K562 (cell line): ENCODE results near the gene COL26A1. TPM values are rescaled to one million over a fixed set of nuclear protein-coding genes. Genes with fewer than 3 reads are reported as not detected.

ENCODE experiments used
- ATAC-seq: fragments of 200-7000 bp; cut with Tn5 transposase; 3 replicates; pipeline ENCODE4 v1.9.1; 2020; ENCODE audit warnings: moderate library complexity
- BruUV-seq: library from RNA; stranded (reverse); fragments of 400-500 nt; replicated peaks from 2 replicates; lab custom pipeline; 2021; lab: Mats Ljungman, UMichigan
- CTCF ChIA-PET: fragments of 300-600 bp; formaldehyde crosslinking; extraction: SDS; loops from one replicate; lab custom pipeline; 2021; ENCODE audit warnings: low intra/inter-chr PET ratio; lab: Yijun Ruan, JAX
- POLR2A ChIA-PET: fragments of 300-600, 350-650 bp; sonication (Branson Sonifier 250); formaldehyde crosslinking; extraction: SDS; loops from one replicate; lab custom pipeline; 2021; ENCODE audit warnings: antibody characterized with exemption, inconsistent platforms; lab: Yijun Ruan, JAX
- DNase-seq, 4 experiments: peaks; one replicate each; pipeline versions ENCODE4 v3.0.0 to v3.0.0-alpha.2; 2011 to 2018; ENCODE audit warnings: low spot score in 3 of 4, mixed read lengths in 3 of 4; ENCODE audit errors: extremely low read depth in 1 of 4
- FAIRE-seq: peaks from 2 replicates; lab custom pipeline; 2011; peaks lifted over from hg19 to GRCh38; lab: Jason Lieb, UNC
- H2AFZ ChIP-seq: 2 replicates; pipeline ENCODE4 v1.6.0; 2011; ENCODE audit warnings: low read depth, low read length, control low read depth, inconsistent platforms
- H3K27ac ChIP-seq: fragments of 200-600 bp; 3 replicates; pipeline ENCODE4 v1.8.0; 2011; ENCODE audit warnings: low read depth, mild to moderate bottlenecking, control low read depth, inconsistent platforms, low read length, moderate library complexity, mixed read lengths; ENCODE audit errors: extremely low read depth
- H3K27me3 ChIP-seq, 2 experiments: fragments of 300-600 bp in 1 of 2; 2 replicates in 1 of 2; 3 replicates in 1 of 2; pipeline versions ENCODE4 v1.6.0 to v1.8.0; 2011; ENCODE audit warnings: inconsistent platforms in 2 of 2, low read length in 2 of 2, mild to moderate bottlenecking in 1 of 2, mixed read lengths in 1 of 2, moderate library complexity in 1 of 2; ENCODE audit not compliant: control insufficient read depth in 2 of 2, insufficient read depth in 2 of 2
- H3K36me3 ChIP-seq: fragments of 300-600 bp; 3 replicates; pipeline ENCODE4 v1.8.0; 2011; ENCODE audit warnings: mild to moderate bottlenecking, low read length, inconsistent platforms; ENCODE audit not compliant: control insufficient read depth, insufficient read depth
- H3K4me1 ChIP-seq, 2 experiments: fragments of 200-600 bp in 1 of 2; replicated peaks in 1 of 2; 2 replicates in 1 of 2; 3 replicates in 1 of 2; pipeline versions ENCODE4 v1.5.1 to v1.8.0; 2011; ENCODE audit warnings: inconsistent platforms in 2 of 2, low read length in 2 of 2, mild to moderate bottlenecking in 1 of 2, mixed read lengths in 1 of 2, moderate library complexity in 1 of 2; ENCODE audit not compliant: control insufficient read depth in 2 of 2, insufficient read depth in 2 of 2
- H3K4me2 ChIP-seq: 2 replicates; pipeline ENCODE4 v1.6.1; 2011; ENCODE audit warnings: low read length, control low read depth, inconsistent platforms, mixed read lengths; ENCODE audit not compliant: insufficient read depth
- H3K4me3 ChIP-seq: fragments of 200-600 bp; sonication (generic), shearing (Covaris generic); 2 replicates; pipeline ENCODE4 v1.5.1; 2016; ENCODE audit warnings: control low read depth, inconsistent platforms
- H3K79me2 ChIP-seq: fragments of 200-600 bp; 3 replicates; pipeline ENCODE4 v1.8.0; 2011; ENCODE audit warnings: low read length, inconsistent platforms; ENCODE audit not compliant: control insufficient read depth, insufficient read depth
- H3K9ac ChIP-seq, 2 experiments: 2 replicates each; pipeline versions ENCODE4 v1.6.0 to v1.6.1; 2011; ENCODE audit warnings: low read depth in 2 of 2, low read length in 2 of 2, control low read depth in 1 of 2, inconsistent platforms in 1 of 2, mild to moderate bottlenecking in 1 of 2, mixed read lengths in 1 of 2; ENCODE audit not compliant: insufficient read depth in 1 of 2
- H3K9me1 ChIP-seq: one replicate; pipeline ENCODE4 v1.6.0; 2011; ENCODE audit warnings: inconsistent platforms, mild to moderate bottlenecking, low read length, moderate library complexity; ENCODE audit not compliant: control insufficient read depth, insufficient read depth
- H3K9me3 ChIP-seq: replicated peaks from 2 replicates; pipeline ENCODE4 v1.5.1; 2011; ENCODE audit warnings: low read depth, low read length, inconsistent platforms; ENCODE audit not compliant: control insufficient read depth, insufficient read depth
- H4K20me1 ChIP-seq: replicated peaks from 2 replicates; pipeline ENCODE4 v1.6.1; 2011; ENCODE audit warnings: low read length, inconsistent platforms, mixed read lengths; ENCODE audit not compliant: control insufficient read depth, insufficient read depth
- ARHGAP35 ChIP-seq: fragments of 450-650 bp; IDR thresholded peaks from 2 replicates; pipeline ENCODE4 v1.6.1; 2018; ENCODE audit not compliant: partially characterized antibody
- CHD2 ChIP-seq: IDR thresholded peaks from 2 replicates; pipeline ENCODE4 v1.6.1; 2011; ENCODE audit warnings: low read depth, low read length
- CREB3L1 ChIP-seq: fragments of 450-650 bp; IDR thresholded peaks from 2 replicates; pipeline ENCODE4 v1.6.1; 2014; ENCODE audit warnings: low read depth, mild to moderate bottlenecking, moderate library complexity, borderline replicate concordance
- MAFF ChIP-seq: IDR thresholded peaks from 2 replicates; pipeline ENCODE4 v1.6.1; 2012; ENCODE audit warnings: low read length, improper control_type of control experiment
- MAX ChIP-seq: sonication (generic); formaldehyde crosslinking; IDR thresholded peaks from 2 replicates; pipeline ENCODE4 v1.9.0; 2022; ENCODE audit warnings: mild to moderate bottlenecking, missing genetic modification reagents
- MGA ChIP-seq: fragments of 450-650 bp; IDR thresholded peaks from 2 replicates; pipeline ENCODE4 v1.6.1; 2016; ENCODE audit warnings: mild to moderate bottlenecking, moderate library complexity
- PRMT5 ChIP-seq: sonication (generic); formaldehyde crosslinking; IDR thresholded peaks from 2 replicates; pipeline ENCODE4 v1.5.0; 2020; ENCODE audit warnings: missing genetic modification reagents
- RBM25 ChIP-seq: fragments of 200-400 bp; formaldehyde crosslinking; IDR thresholded peaks from 2 replicates; pipeline ENCODE4 v1.6.1; 2018; ENCODE audit warnings: low read length, low read depth, moderate library complexity; ENCODE audit not compliant: severe bottlenecking
- ZNF766 ChIP-seq: fragments of 200-800 bp; sonication (Bioruptor generic); conservative IDR thresholded peaks from 2 replicates; pipeline ENCODE4 v1.6.1; 2016; ENCODE audit warnings: missing genetic modification characterization, missing compliant biosample characterization
- WGBS: fragments of 100-300 bp; shearing (Covaris generic); methylation state at CpG from one replicate; pipeline ENCODE4 v1.1.6; 2016; ENCODE audit warnings: low coverage, mixed read lengths; ENCODE audit not compliant: insufficient coverage; ENCODE audit errors: missing lambda C conversion rate; 5-methylcytosine and 5-hydroxymethylcytosine counted together
- in situ Hi-C: fragments of 300-500 bp; cut with MboI; formaldehyde crosslinking; loops from 4 replicates; pipeline ENCODE4 v1.15.0; 2018; ENCODE audit warnings: inconsistent platforms, mixed read lengths
- intact Hi-C: fragments of 100-400 bp; cut with micrococcal nuclease; formaldehyde crosslinking; loops from 2 replicates; pipeline ENCODE4 v1.14.2; 2022
- polyA plus RNA-seq, 8 experiments: library from polyadenylated mRNA; depleted of rRNA in 4 of 8; stranded (reverse) in 5 of 8; unstranded in 3 of 8; fragments of >200 nt; fragmentation: Nextera tagmentation in 2 of 8; fragmentation: Illumina TruSeq in 1 of 8; extraction: Ambion mirVana in 2 of 8; extraction: Trizol in 1 of 8; gene quantifications; 2 replicates each; pipeline versions ENCODE4 v1.2.1 to v1.2.3, GENCODE V29; 2011 to 2014; ENCODE audit warnings: inconsistent platforms in 1 of 8, missing spikeins in 1 of 8
- total RNA-seq, 7 experiments: library from RNA; depleted of rRNA in 6 of 7; stranded (reverse); fragments of >200 nt in 6 of 7; fragmentation: Illumina TruSeq in 2 of 7; extraction: Trizol in 2 of 7; gene quantifications; 2 replicates each; pipeline versions ENCODE4 v1.2.1 to v1.2.3, GENCODE V29; 2011 to 2021; ENCODE audit warnings: low replicate concordance in 1 of 7

The COL26A1 gene
- total and polyA plus RNA-seq, 9 of the 15 experiments (the other 6 are each of a cell fraction or from before 2014, with no cell fraction given) = 0.04 to 0.39 (median 0.07) TPM; not detected in 5

GRCh38 chr7:101517304-101517703 is 154.6 kb downstream of the COL26A1 start:
- CTCF ChIA-PET = no interaction called here
- no TSS peak for BruUV-seq
- peak; percentile 42 for FAIRE-seq
- TF ChIP-seq CREB3L1 (peak; percentile 78), ARHGAP35 (peak; percentile 89), PRMT5 (CRISPR knock-in tag) (no peak), RBM25 (peak; percentile 77), MAFF (peak; percentile 16; the same call in 1 of the 2 replicates), ZNF766 (CRISPR knock-in tag) (0 out of 2 replicates have a peak, but pooled peaks have one; percentile 28), MGA (0 out of 2 replicates have a peak, but pooled peaks have one; percentile 23), CHD2 (peak; percentile 96), MAX (CRISPR knock-in tag) (no peak)

More at GRCh38 chr7:101517304-101517703, 154.6 kb downstream of the COL26A1 start:
- no peak overlapping the region for H3K27ac ChIP-seq
- peak overlapping the region; percentile 14; the same call in 1 of the 2 replicates for H2AFZ ChIP-seq
- peaks cover 3% of the 10 kb centered on the region for H3K9me1 ChIP-seq
- H3K4me2 ChIP-seq = no peak overlapping the region; the same call in 1 of the 2 replicates
- 6% methylated on average over 10 of the region's 10 CpGs for WGBS
- in situ Hi-C loops = no loop called here
- no peaks in the 10 kb centered on the region for H3K79me2 ChIP-seq
- intact Hi-C loops = no loop called here
- no peaks in the 10 kb centered on the region for H3K36me3 ChIP-seq
- no peaks in the 10 kb centered on the region for H3K9me3 ChIP-seq
- no peaks in the 10 kb centered on the region; the same call in 1 of the 2 replicates for H4K20me1 ChIP-seq
- H3K4me1 ChIP-seq = no peaks in the 10 kb centered on the region; a peak in 3 of 5 replicates
- H3K27me3 ChIP-seq = peaks cover 16 to 66% of the 10 kb centered on the region in 2 experiments; a peak in 4 of 5 replicates
- POLR2A ChIA-PET = interaction anchor here (0.6 to 1.9 kb wide), 6 partner anchors 9 to 195 kb away, joined by 3 to 6 read pairs (median 3); no protein-coding TSS in a partner anchor
- no peak overlapping the region for H3K9ac ChIP-seq
- peak; percentile 85 for ATAC-seq
- DNase-seq = peak in 1 of 4 experiments; percentile 48
- no peak overlapping the region for H3K4me3 ChIP-seq
